Body of pancreas (tissue), 4 donors: ENCODE measurements around the gene OSBPL10.
"Not testable (repeated sequence)": the region's sequence is repeated elsewhere in the genome, so short reads cannot be mapped to it uniquely, and the experiment has no call there.

Experiments used
- POLR2A ChIP-seq, 3 donors: fragments of 450-650 bp; IDR thresholded peaks; one replicate each; pipeline ENCODE4 v1.6.1; 2016; ENCODE audit warnings: antibody characterized with exemption in 3 of 3, mild to moderate bottlenecking in 2 of 3
- TF ChIP-seq, protein P1 (sequence below), 7 experiments: fragments of 450-650 bp in 4 of 7; fragments of 200-600 bp in 3 of 7; sonication (generic) in 3 of 7; IDR thresholded peaks; one replicate each; pipeline ENCODE4 v1.5.1; 2016 to 2019; ENCODE audit warnings: antibody characterized with exemption in 7 of 7

DNA sequence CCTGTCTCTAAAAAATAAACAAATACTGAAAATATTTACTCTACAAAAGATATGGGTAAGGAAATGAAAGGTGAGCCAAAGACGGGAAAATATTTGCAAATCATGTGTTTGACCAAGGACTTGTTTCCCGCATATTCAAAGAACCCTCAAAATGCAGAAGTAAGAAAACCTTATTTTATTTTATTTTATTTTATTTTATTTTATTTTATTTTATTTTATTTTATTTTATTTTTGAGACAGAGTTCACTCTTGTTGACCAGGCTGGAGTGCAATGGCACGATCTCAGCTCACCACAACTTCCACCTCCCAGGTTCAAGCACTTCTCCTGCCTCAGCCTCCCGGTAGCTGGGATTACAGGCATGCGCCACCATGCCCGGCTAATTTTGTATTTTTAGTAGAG lies 11.9 kb upstream of the OSBPL10 start:
- TF ChIP-seq, protein P1, sequence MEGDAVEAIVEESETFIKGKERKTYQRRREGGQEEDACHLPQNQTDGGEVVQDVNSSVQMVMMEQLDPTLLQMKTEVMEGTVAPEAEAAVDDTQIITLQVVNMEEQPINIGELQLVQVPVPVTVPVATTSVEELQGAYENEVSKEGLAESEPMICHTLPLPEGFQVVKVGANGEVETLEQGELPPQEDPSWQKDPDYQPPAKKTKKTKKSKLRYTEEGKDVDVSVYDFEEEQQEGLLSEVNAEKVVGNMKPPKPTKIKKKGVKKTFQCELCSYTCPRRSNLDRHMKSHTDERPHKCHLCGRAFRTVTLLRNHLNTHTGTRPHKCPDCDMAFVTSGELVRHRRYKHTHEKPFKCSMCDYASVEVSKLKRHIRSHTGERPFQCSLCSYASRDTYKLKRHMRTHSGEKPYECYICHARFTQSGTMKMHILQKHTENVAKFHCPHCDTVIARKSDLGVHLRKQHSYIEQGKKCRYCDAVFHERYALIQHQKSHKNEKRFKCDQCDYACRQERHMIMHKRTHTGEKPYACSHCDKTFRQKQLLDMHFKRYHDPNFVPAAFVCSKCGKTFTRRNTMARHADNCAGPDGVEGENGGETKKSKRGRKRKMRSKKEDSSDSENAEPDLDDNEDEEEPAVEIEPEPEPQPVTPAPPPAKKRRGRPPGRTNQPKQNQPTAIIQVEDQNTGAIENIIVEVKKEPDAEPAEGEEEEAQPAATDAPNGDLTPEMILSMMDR (IDR thresholded peaks at IDR 0.05) = not testable (repeated sequence)
- TF ChIP-seq POLR2A (IDR thresholded peaks at IDR 0.05) = not testable (repeated sequence)
